Skeletal muscle cell (primary cell): ENCODE measurements around the gene PPP1R37.
"Not testable (repeated sequence)": the region's sequence is repeated elsewhere in the genome, so short reads cannot be mapped to it uniquely, and the experiment has no call there.

Experiments
- DNase-seq: peaks from one replicate; pipeline ENCODE4 v3.0.0-alpha.2; 2010; ENCODE audit warnings: low read depth
- H3K4me3 ChIP-seq: 2 replicates; pipeline ENCODE4 v1.5.1; 2011; ENCODE audit warnings: low read depth, mild to moderate bottlenecking, control low read depth, low read length, moderate library complexity

PPP1R37 gene

DNA sequence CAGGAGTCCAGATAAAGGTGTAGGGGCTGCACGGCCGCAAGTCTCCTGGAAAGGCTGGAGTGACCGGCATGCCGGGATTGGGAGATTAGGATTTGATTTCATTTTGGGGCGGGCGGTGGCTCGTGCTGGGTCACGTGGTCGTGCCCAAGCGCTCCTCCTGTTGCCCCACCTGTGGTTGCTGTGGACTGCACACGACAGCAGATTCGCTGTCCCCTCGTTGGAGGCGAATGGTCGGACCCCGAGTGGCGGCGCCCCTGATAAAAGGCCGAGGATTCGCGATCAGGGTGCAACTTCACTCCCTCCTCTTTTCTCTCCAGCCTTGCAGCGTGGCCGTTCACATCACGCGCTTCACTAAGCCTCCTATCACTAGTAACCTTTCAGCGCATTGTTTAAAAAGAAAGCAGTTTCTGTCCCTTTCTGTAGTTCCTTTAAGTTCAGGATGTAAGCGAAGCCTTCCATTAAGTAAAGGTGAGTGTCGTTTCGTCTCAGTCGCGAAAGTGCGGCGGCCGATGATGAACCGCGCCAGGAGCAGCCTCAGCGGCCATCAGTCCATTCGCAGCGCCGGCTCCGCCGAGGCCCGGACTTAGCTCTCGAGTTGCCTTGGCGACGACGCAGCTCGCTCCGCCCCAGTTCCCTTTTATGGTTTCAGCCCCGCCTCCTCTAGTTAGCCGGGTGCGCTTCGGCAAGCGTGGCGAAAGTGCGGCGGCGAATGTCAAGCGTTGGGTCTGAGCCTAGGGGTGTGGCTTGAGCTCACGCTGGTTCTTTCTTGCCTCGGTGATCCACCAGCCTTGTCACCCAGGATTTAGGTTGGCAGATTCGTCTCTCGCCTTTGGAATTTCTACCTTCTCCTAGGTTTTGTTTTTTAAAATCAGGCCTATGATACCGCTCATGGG, 1.7 kb upstream of the PPP1R37 start:
- peak overlapping the region; percentile 94 for H3K4me3 ChIP-seq
- peak; percentile 96 for DNase-seq

DNA sequence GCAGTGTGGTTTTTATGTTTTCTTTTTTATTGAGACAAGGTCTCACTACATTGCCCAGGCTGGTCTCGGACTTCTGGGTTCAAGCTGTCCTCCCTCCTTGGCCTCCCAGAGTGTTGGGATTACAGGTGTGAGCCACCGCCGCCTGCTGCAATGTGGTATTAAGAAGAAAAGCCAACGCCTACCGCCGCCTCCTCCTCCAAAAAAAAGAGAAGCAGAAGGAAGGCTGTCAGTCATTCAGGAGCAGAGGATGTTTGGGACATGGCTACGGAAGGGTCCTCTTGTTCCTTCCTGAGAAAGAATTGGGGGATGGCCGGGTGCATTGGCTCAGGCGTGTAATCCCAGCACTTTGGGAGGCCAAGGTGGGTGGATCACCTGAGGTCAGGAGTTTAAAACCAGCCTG, 1.2 kb downstream of the PPP1R37 start:
- H3K4me3 ChIP-seq: peak overlapping the region; percentile 94
- DNase-seq: no peak

DNA sequence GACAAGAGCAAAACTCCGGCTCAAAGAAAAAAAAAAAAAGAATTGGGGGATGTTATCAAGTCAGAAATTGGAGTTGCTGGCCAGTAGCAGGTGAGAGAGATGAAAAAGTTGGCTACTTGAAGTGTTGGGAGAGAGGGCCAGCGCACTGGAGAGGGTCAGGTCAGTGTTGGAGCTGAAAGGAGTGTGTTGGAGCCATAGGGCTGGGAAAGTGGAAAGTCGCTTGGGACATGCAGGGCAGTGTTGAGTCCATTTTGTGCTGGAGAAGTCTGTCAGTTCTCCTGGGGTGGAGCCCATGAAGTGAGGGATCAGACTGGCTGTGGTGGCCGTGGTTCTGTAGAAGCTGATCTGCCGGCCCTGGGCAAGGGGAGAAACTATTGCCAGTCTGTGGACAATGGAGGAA, 1.7 kb downstream of the PPP1R37 start:
- no peak for DNase-seq
- H3K4me3 ChIP-seq: no peak overlapping the region

DNA sequence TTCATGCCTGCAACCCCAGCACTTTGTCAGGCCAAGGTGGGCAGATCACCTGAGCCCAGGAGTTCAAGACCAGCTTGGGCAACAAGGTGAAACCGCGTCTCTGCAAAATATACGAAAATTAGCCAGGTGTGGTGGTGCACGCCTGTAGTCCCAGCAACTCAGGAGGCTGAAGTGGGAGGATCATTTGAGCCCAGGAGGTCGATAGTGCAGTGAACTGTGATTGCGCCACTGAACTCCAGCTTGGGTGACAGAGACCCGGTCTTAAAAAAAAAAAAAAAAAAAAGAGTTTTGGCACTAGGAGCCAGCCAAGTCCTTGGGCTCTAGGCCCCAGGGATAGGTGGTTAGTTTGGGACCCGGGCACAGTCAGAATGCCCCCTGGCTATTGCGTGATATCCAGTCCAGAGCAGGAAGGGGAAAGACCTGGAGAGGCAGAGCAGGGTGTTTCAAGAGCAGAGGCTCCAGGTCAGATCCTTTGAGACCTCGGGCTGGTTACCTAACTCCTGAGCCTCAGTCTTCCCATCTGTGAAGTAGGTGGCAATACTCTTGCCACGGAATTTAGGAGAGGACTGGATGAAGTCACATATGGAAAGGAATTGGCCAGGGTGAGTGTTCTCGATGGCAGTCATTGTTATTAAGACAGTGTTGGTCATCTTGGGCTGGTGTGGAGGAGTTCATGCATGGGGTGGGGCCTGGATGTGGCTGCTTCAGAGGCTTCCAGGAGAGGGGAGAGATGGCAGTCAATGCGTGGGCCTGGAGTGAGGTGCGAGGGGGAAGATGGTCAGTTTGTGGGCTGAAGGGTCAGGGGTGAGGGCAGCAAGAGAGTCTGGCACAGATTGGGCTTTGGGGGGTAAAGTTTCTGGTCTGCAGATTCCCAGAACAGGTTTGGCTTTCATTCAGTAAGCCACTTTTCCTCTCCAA, 2.8 kb downstream of the PPP1R37 start:
- DNase-seq: no peak
- H3K4me3 ChIP-seq: no peak overlapping the region

DNA sequence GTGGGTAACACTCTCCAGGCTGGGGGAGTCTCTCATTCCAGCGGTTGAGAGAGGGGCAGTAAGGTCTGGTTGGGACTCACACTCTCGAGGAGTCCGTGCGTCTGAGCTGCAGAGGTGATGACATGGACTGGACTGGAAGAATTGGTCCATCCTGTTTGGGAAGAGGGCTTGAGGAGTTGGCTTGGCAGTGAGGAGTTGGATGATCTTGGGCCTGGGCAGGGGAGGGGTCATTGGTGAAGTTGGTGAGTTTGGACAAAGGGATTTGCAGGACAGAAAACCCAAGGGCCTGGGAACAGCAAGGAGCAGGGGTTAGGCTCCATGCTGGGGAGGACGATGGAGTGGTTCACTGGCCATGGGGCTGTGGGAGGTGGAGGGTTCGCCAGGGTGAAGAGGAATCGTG, 3.7 kb downstream of the PPP1R37 start:
- DNase-seq: no peak
- no peak overlapping the region for H3K4me3 ChIP-seq

DNA sequence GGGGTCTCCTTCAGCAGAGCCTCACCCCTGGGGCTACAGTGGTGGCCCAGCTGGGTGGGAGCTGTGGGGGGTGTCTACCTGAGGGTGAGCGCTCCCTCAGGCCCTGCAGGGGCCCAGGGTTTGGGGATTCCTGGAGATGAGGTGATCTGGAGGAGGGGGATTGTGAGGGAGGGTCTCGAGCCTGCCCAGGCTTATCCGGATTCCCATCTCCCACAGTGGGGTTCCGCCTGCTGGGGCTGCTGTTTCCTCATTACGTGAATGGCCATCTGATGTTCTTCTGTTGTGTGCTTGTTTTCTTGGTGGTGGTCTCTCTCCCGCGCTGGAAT, 4.4 kb downstream of the PPP1R37 start:
- no peak for DNase-seq
- no peak overlapping the region for H3K4me3 ChIP-seq

DNA sequence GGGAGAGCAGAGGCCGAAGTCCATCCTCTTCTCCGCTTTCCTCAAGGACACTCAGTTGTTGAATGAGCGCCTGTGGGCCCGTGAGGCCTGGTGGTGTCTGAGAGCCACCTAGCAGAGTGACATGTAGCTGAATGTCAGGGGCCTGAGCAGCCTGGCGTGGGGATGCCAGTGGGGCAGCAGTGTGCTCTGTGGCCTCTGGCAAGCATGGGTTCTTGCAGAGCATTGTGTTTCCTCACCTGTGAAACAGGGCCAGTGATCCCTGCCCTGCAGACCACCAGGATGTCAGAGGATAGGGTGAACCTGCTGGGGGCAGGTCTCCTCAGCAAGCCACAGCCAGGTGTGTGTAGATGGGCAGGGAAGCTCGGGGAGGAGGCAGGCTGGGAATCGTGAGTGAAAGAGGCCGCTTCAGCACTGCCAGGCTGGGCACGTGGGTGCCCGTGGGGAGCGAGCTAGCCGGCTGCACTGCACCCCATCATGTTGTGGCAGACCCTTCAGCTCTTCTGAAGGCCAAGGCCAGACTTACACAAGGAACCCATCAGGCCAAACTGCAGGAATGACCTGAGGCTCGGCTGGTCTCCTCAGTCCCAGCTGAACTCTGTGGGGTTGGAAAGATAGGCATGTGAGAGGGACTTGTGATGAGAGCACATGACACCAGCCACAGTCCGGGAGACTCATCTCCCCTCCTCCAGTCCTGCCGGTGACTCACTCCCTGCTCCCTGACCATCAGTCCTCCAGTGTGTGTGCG, 5.0 kb downstream of the PPP1R37 start:
- peak; percentile 84 for DNase-seq

DNA sequence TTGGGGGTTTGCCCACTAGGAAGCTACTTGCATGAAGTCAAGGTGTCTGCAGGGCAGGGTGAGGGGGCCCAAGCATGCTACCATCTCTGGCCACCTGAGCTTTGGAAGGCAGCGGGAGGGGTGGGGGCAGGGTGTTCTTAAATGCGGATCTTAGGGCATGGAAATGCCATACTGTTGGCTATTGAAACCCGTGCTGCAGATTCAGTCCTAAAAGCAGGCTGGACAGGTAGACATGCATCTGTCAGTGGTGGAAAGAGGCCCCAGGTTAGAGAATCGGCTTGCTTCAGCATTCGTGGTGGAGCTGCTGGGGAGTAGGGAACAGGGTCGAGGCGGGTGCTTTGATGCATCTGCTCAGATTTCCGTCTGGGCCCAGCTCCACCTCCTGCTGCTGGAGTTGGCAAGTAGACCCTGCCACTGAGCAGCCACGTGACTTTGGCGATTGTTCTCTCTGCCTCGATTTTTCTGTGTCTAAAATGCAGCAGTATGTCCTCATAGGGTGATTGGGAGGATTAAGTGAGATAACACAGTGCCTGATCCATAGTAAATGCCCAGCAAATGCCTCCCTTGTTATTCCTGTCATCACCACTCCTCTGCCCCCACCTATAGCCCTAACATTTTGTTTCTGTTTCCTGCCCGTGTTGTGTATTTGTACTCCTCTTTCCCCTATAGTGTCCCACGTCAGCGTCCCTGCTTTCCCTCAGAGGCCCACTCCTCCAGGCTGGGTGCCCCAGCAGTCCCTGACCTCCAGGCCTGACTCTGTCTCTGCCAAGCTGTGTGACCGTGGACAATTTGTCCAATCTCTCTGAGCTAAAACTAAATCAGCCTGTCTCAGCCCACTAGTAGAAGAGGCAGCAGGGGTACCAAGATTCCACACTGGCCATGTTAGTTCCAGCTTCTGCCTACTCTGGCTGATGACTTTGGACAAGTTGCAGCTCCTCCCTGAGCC, 5.8 kb downstream of the PPP1R37 start:
- H3K4me3 ChIP-seq: peak overlapping the region; percentile 11
- DNase-seq: no peak

More for the DNA sequence above, 5.0 kb downstream of the PPP1R37 start:
- H3K4me3 ChIP-seq: no peak overlapping the region

DNA sequence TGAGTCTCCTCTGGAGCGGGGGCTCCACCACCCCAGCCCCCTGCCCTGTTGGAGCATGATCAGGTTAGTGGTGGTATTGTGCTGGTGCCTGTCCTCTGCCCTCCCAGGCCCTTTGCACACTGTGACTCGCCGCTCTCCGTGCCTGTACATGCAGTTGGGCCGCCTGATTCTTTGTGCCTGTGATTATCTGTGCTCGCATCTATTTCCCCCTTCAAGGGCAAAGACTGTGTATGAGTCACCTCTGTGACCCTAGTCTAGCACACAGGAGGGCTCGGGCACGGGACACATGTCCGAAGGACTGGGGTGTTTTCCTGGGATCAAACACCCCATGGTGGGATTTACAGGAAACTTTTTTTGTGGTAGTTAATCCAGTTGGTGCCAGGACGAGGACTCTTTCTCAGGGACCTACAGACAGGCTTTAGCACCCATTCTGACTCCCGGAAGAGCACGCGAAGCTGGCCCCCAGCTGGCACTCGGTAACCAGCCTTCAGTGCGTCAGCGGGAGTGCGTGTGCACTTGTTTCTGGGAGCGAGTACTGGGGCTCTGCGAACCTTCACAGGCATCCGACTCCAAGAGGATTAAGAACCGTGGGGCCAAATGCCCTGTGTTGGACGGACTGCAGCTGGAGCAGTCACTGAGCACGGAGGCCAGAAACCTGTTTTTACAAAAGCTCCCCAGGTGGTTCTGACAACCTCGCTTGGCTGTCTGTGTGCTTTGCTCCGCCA, 6.7 kb downstream of the PPP1R37 start:
- H3K4me3 ChIP-seq: no peak overlapping the region
- no peak for DNase-seq

DNA sequence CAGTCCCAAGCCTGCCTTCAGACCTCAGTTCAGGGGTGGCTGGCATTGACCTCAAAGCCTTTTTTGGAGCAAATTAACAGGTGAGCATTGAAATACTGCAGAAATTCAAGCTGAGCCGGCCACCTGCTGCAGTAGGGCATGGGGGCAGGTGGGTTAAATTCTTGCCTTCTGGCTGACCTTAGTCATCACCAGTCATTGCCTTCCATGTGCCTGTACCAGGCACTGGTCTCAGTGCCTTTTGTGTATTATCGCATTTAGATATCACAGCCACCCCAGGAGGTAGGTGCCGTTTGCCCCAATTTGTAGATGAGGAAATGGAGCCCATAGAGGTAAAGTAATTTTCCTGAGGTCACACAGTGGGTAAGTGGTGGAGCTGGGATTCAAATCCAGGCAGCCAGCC, 7.2 kb downstream of the PPP1R37 start:
- no peak overlapping the region for H3K4me3 ChIP-seq
- DNase-seq: no peak

DNA sequence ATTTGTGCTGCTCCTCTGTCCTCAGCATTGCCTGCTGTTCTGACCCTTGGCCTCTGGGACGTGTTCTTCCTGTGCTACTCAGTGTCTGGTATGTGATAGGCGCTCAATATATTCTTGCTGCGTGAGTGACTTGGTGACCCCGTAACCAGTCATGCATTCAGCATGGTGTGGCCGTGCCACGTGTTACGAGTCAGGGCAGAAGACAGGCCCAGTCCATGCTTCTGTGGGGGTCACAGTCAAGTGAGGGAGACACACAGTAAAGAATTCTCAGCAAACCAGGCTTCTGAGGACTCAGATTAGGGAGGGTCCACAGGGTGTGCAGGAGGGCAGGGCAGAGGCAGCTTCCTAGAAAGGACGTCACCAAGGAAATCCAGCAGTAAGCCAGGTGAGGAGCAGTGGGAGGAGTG, 7.9 kb downstream of the PPP1R37 start:
- DNase-seq: no peak

DNA sequence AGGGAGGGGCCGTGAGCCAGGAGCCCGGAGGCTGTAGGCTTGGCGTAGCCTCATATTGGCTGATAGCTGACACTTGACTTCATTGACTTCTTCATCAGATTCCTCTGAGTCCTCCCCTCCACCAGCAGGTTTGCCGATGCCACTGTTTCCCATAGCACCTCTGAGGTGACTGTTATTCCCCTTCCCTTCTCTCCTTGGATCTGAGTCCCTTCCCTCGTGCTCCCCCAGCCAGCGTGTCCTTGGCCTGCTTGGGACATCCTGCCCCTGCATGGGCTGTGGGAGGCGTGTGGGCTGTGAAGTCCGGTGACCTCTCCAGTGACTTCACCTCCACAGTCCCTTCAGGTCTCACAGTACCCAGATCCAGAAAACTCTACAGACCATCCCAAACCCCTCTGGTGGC, 8.8 kb downstream of the PPP1R37 start:
- no peak overlapping the region for H3K4me3 ChIP-seq
- no peak for DNase-seq

More for the DNA sequence above, 7.9 kb downstream of the PPP1R37 start:
- no peak overlapping the region for H3K4me3 ChIP-seq

DNA sequence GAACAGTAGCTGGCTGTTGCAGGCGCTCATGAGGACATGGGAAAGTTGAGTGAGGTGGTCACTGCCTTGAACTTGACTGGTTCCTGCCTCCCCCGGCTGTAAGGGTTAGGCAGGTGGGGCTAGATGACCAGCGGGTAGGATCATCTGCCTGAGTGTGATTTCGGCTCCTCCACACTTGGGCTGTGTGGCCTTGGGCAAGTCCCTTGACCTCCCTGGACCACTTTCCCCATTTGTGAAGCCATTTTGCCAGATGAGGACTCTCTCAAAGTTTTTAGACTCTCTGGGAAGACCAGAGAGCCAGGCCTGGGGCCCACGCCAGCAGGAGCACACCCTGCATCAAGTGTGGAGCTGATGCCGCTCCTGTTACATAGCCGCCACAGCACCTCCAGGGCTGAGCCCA, 9.5 kb downstream of the PPP1R37 start:
- no peak for DNase-seq

DNA sequence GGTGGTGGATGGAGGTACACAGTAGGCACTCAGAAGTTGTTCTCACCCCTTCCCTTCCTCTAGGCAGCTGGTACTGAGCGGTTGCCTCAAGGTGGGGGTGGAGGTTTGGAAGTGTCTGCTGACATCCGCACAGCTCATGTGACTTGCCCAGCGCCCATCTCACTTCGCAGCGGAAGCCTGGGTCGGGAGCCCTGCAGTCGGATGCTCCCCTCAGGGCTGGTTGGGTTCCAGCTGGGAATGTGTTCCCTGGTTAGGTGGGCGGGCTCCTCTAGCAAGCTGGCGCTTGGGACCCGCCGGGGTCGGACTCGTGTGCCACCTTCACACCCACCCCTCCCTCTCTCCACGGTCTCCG, 10.2 kb downstream of the PPP1R37 start:
- H3K4me3 ChIP-seq: peak overlapping the region; percentile 15
- no peak for DNase-seq

More for the DNA sequence above, 9.5 kb downstream of the PPP1R37 start:
- H3K4me3 ChIP-seq: no peak overlapping the region

DNA sequence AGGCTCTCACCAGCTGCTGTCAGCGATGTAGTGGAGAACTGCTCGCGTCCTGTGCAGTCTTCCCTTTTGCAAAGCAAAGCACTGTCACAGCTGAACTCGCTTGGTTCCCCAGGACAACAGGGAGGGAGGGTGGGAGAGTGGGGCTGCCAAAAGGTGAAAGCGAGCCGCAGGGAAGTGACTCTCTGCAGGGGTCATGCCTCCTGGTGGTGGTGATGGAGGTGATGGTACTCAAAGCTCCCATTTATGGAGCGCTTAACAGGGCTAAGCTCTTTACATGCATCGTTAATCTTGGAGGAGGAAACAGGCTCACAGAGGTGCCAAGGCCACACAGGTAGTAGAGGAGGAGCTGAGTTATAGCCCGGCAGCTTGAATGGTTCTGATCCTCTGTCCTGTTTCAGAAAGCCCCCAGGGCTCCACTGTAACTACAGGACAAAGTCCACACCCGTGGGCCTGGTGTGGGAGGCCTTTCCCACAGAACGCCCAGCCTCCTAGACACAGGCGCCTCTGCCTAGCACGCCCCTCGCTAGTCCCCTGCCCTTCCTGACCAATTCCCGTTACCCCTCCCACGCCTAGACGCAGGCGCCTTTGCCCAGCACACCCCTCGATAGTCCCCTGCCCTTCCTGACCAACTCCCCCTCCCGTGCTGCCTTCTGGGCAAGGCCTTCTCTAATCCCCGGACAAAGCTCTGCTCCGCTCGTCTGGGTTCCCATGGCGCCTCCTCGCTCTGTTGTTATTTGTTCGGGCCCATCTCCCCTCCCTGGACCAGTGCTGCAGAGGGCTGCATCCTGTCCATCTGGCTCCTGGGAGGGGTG, 10.7 kb downstream of the PPP1R37 start:
- DNase-seq: no peak
- peak overlapping the region; percentile 15 for H3K4me3 ChIP-seq

DNA sequence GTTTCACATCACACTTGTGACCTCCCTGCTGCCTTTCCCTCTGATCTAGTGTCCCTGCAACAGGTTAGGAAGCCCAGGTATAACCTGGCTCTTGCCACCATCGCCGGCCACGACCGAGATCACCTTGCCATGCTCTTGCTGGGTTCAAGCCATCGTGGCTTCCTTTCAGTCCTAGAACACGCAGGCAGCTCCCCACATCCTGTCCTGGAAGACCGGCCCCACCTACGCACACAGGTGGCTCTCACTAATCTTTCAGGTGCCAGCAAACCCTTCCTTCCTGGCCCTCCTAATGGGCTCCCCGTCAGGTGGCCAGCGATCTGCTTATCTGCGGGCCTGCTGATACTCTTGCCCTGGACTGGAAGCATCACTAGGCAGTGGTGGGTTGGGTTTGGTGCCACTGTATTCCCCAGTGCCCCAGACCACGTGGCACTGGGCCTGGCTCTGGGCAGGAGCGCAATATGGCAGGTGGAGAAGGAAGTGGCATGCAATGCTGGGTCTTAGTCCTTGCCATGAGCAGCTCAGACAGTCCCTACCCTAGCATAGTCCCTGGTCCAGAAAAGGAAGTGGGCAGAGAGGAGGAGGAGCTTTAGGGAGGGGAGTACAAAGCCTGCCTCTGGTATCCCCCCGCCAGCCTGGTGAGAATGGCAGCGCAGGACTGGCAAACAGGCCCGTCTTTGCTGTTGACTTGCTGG, 11.8 kb downstream of the PPP1R37 start:
- DNase-seq: no peak
- H3K4me3 ChIP-seq: no peak overlapping the region

DNA sequence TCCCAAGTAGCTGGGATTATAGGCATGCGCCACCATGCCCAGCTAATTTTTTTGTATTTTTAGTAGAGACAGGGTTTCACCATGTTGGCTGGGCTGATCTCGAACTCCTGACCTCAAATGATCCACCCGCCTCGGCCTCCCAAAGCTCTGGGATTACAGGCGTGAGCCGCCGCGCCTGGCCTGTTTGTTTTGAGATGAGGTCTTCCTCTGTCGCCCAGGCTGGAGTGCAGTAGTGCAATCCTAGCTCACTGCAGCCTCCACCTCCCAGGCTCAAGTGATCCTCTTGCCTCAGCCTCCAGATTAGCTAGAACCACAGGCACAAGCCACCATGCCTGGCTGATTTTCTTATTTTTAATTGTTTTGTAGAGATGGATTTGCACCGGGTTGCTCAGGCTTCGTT, 13.4 kb downstream of the PPP1R37 start:
- not testable (repeated sequence) for H3K4me3 ChIP-seq, DNase-seq
